ENCODE measurements around the gene TMC2.
"Not testable (repeated sequence)": the region's sequence is repeated elsewhere in the genome, so short reads cannot be mapped to it uniquely, and the experiment has no call there.

DNA sequence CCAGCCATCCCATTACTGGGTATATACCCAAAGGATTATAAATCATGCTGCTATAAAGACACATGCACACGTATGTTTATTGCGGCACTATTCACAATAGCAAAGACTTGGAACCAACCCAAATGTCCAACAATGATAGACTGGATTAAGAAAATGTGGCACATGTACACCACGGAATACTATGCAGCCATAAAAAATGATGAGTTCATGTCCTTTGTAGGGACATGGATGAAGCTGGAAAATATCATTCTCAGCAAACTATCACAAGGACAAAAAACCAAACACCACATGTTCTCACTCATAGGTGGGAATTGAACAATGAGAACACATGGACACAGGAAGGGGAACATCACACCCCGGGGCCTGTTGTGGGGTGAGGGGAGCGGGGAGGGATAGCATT is 29.9 kb upstream of the TMC2 start:
- not testable (repeated sequence) for TF ChIP-seq POLR2A (IDR thresholded peaks at IDR 0.05)
- TF ChIP-seq, protein P1, sequence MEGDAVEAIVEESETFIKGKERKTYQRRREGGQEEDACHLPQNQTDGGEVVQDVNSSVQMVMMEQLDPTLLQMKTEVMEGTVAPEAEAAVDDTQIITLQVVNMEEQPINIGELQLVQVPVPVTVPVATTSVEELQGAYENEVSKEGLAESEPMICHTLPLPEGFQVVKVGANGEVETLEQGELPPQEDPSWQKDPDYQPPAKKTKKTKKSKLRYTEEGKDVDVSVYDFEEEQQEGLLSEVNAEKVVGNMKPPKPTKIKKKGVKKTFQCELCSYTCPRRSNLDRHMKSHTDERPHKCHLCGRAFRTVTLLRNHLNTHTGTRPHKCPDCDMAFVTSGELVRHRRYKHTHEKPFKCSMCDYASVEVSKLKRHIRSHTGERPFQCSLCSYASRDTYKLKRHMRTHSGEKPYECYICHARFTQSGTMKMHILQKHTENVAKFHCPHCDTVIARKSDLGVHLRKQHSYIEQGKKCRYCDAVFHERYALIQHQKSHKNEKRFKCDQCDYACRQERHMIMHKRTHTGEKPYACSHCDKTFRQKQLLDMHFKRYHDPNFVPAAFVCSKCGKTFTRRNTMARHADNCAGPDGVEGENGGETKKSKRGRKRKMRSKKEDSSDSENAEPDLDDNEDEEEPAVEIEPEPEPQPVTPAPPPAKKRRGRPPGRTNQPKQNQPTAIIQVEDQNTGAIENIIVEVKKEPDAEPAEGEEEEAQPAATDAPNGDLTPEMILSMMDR (IDR thresholded peaks at IDR 0.05): not testable (repeated sequence)

Measured in Peyer's patch (tissue), 4 donors.